GM06990 (cell line): ENCODE data around the gene C11orf16.
"Not testable (repeated sequence)": the region's sequence is repeated elsewhere in the genome, so short reads cannot be mapped to it uniquely, and the experiment has no call there.

ENCODE experiments used
- DNase-seq: peaks from one replicate; pipeline ENCODE4 v3.0.0-alpha.2; 2011; ENCODE audit not compliant: insufficient read length; ENCODE audit errors: extremely low read depth
- H3K27me3 ChIP-seq: replicated peaks from 2 replicates; pipeline ENCODE4 v1.6.0; 2011; ENCODE audit warnings: low read length; ENCODE audit not compliant: control insufficient read depth, insufficient read depth
- H3K36me3 ChIP-seq: 2 replicates; pipeline ENCODE4 v1.5.1; 2011; ENCODE audit warnings: low read length; ENCODE audit not compliant: control insufficient read depth, insufficient read depth
- H3K4me3 ChIP-seq: replicated peaks from 2 replicates; pipeline ENCODE4 v1.5.1; 2011; ENCODE audit warnings: low read depth, mild to moderate bottlenecking, control low read depth, low read length
- TF ChIP-seq, protein P1 (sequence below): IDR thresholded peaks from 2 replicates; pipeline ENCODE4 v1.5.1; 2011; ENCODE audit warnings: low read length, control low read depth, mild to moderate bottlenecking, inconsistent platforms; ENCODE audit not compliant: insufficient read depth, poor library complexity, severe bottlenecking

Gene C11orf16

DNA sequence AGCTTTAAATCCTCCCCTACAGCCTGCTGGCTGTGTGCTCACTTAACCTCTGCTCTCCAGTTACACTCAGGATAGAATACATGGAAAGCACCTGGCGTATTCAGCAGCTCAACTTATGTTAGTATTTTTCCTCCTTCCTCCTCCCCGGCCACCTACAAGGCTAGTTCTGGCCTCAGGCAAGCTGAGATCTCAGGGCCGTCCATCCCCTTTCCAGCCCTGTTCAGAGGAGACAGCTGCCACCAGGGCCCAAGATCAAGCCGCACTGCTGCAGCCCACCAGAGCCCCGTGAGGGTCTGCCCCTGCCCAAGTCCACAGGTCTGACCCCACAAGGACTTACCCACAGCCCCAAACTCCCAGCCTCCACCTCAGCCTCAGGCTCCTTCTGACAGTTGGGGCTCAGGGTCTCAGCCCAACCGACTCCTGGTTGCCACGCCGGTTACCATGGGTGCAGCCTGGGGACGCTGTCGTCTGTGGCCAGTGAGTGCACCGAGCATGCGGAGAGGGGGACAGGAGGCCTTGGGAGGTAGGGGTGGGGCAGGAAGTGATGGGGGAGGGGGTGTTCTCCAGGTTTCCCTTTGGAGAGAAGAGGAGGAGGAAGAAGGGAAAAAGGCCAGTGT lies at the start of gene C11orf16:
Gene C11orf16 (minus strand): TSS at position 384 of the 617 bp plus-strand sequence. CDS start 639 bp downstream, outside the sequence.
- Histone ChIP-seq H3K27me3 (no peaks in the 10 kb centered on the region), H3K36me3 (no peaks in the 10 kb centered on the region), H3K4me3 (no peak within 1 kb of the TSS)
- TF ChIP-seq, protein P1, sequence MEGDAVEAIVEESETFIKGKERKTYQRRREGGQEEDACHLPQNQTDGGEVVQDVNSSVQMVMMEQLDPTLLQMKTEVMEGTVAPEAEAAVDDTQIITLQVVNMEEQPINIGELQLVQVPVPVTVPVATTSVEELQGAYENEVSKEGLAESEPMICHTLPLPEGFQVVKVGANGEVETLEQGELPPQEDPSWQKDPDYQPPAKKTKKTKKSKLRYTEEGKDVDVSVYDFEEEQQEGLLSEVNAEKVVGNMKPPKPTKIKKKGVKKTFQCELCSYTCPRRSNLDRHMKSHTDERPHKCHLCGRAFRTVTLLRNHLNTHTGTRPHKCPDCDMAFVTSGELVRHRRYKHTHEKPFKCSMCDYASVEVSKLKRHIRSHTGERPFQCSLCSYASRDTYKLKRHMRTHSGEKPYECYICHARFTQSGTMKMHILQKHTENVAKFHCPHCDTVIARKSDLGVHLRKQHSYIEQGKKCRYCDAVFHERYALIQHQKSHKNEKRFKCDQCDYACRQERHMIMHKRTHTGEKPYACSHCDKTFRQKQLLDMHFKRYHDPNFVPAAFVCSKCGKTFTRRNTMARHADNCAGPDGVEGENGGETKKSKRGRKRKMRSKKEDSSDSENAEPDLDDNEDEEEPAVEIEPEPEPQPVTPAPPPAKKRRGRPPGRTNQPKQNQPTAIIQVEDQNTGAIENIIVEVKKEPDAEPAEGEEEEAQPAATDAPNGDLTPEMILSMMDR = no peak
- no peak for DNase-seq

DNA sequence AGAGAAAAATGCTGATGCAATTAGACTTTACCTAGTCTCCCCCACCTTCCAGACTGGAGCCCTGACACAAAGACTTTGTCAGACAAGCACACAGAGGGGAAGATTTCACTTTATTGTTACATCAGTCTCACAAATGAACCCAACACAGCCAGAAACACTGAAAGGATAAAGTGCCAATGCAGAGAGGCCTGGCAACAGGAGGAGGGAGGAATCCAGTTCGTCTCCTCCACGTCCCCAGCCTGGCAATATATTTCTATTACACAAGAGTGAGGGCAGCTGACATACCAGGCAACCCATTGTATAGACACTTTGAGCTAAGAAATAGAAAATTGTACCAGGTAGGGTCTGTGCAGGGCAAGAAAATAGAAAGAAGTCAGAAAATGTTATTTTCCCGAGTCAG lies 47.7 kb upstream of the C11orf16 start:
- TF ChIP-seq, protein P1 = no peak
- DNase-seq = no peak
- Histone ChIP-seq H3K4me3 (no peak overlapping the region), H3K27me3 (no peaks in the 10 kb centered on the region), H3K36me3 (no peaks in the 10 kb centered on the region)

DNA sequence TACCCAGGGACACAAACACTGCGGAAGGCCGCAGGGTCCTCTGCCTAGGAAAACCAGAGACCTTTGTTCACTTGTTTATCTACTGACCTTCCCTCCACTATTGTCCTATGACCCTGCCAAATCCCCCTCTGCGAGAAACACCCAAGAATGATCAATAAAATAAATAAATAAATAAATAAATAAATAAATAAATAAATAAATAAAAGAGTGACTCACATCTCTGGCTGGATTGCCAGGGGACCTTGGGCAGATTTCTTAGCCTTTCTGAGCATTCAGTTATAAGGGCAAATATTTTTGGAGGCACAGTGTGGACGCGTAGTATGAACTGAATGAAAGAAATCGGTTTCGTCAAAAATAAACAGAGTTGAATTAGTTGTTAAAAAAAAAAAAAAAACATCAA lies 46.6 kb upstream of the C11orf16 start:
- H3K27me3 ChIP-seq, H3K36me3 ChIP-seq, H3K4me3 ChIP-seq, DNase-seq: not testable (repeated sequence)

GRCh38 chr11:8973121-8973520 lies 40.4 kb upstream of the C11orf16 start:
- TF ChIP-seq, protein P1 = no peak
- H3K36me3 ChIP-seq = no peaks in the 10 kb centered on the region
- DNase-seq = no peak
- H3K4me3 ChIP-seq = no peak overlapping the region
- H3K27me3 ChIP-seq = no peaks in the 10 kb centered on the region

DNA sequence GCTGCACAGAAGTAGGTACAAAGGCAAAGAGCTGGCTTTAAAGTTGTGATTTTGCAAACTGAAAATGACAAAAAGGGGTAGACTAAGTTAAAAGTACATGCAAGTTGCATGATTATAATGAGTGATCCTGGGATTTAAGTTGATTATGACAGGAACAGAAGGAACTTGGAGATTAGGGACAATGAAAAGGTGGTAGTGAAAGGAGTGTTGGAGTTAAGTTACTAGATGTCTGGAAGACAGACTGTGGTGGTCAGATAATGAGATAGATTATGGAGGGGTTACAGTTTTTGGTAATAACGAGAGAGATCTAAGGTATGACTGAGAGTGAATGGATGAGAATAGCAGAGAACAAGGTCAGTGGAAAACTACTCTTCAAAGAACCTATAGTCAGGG lies 39.2 kb upstream of the C11orf16 start:
- TF ChIP-seq, protein P1 = no peak
- no peak for DNase-seq
- no peaks in the 10 kb centered on the region for H3K36me3 ChIP-seq
- no peak overlapping the region for H3K4me3 ChIP-seq
- no peaks in the 10 kb centered on the region for H3K27me3 ChIP-seq

DNA sequence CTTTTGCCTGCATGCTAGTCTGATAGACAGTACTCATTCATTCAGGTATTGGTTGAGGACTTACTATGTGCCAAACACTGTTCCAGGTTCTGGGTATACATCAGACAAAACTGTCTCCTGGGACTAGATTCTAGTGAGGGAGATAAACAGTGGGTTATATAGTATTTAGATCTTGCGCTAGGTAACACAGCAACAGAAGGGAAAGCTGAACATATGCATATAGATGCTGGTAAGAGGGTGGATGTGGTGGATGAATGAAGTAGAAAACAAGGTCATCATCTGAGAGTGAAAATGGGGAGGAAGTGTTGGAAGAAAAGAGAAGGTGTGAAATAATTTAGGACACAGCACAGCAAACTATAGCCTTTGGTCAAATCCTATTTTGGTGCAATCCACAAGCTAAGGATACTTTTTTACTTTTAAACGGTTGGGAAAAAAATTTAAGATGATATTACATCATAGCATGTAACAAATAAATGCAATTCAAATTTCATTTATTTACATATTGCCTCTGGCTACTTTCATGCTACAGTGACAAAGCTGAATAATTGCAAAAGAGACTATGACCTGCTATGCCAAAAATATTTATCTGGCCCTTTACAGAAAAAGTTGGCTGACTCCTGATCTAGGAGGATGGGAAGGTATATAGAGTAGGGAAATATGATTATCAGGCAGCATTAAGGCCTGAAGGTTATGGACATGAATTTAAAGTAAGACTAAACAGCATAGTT lies 38.6 kb upstream of the C11orf16 start:
- Histone ChIP-seq H3K36me3 (no peaks in the 10 kb centered on the region), H3K4me3 (no peak overlapping the region), H3K27me3 (no peaks in the 10 kb centered on the region)
- TF ChIP-seq, protein P1 = no peak
- DNase-seq = no peak
